Measurements from ENCODE around the gene KRT83.

DNA sequence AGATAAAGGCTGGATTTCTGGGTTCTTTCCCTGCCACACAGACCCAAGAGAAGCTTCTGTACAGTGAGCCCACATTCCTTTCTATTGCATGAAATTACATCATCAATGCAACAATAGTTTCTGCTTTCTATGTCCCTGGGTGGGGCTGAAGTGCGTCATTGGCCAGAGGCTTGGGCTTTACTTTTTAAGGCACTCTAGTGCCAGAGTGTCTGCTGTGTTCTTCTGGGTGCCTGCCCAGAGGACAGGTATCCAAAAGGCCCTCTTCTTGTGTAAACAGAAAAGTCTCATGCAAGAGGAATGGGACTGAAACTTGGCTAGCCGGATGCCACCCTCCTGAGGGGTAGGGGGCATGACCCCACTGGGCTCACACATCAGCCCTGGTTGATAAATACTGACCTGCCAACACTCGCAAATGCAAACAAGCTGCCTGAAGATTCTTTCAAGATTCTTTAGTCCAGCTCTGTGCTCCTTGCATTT is 40.8 kb downstream of the KRT83 start:
- TF ChIP-seq CTCF (IDR thresholded peaks at IDR 0.05 in 2 of 3, conservative IDR thresholded peaks at IDR 0.05 in 1 of 3; ENCODE audit: control insufficient read depth in 2 of 3, extremely low read depth in 1 of 3, insufficient read depth in 1 of 3, low read depth in 3 of 3, low read length in 3 of 3) (no peak), ELK1 (IDR thresholded peaks at IDR 0.05; ENCODE audit: low read depth, low read length) (no peak), IKZF2 (IDR thresholded peaks at IDR 0.05) (no peak), ZBTB4 (CRISPR knock-in tag; IDR thresholded peaks at IDR 0.05) (no peak), ETV6 (conservative IDR thresholded peaks at IDR 0.05 in 1 of 2, IDR thresholded peaks at IDR 0.05 in 1 of 2; ENCODE audit: borderline replicate concordance in 1 of 2, low read depth in 1 of 2) (no peak), STAT3 (IDR thresholded peaks at IDR 0.05; ENCODE audit: low read depth, low read length) (no peak), EZH2 (IDR thresholded peaks at IDR 0.05; ENCODE audit: borderline replicate concordance, control insufficient read depth, low read depth, low read length) (no peak), POLR2AphosphoS5 (IDR thresholded peaks at IDR 0.05; ENCODE audit: low read length) (no peak)

Measured in GM12878 (cell line).